Measurements from ENCODE around the gene CER1.

Gene CER1

DNA sequence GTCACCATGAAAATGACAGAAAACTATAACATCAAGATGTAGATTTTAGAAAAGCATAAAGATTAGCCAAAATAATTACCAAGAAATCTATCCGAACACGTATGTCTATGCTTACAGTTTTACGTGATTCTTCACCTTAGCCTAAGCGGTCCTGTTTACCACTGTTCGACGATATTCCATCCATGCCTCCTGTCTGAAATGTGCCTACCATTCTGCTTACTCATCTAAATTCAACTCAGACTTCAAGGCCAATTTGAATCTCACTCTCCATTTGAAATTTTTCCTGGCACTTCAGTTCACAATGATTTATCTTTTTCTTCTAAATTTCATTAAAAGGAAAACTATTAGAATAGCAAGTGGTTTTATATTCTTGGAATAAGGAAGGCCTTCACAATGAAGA lies 44.7 kb downstream of the CER1 start:
- DNase-seq, result no peak
- in situ Hi-C loops (cut with HindIII; ENCODE audit: low pct_ligation_motif_present, low pct_unique_long_range_greater_than_20kb, low sequenced_read_pairs), result no loop called here

DNA sequence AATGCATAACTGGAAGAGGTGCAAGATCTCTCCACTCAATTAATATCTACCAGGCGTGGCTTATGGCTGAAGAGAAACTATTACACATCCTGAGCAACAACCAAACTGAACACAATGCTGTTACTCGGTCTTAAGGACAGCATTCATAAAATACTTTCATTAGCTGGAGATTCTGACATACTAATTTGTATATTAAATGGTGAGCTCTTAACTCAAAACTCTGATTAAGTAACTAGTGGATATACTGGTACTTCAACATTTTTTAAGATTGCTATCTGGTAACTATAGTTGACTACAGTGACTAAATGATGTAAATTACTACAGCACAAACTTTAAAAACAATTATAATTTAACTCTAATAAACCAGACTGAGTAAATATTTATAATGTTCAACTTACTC lies 45.1 kb downstream of the CER1 start:
- DNase-seq, result no peak
- in situ Hi-C loops (cut with HindIII; ENCODE audit: low pct_ligation_motif_present, low pct_unique_long_range_greater_than_20kb, low sequenced_read_pairs), result no loop called here

DNA sequence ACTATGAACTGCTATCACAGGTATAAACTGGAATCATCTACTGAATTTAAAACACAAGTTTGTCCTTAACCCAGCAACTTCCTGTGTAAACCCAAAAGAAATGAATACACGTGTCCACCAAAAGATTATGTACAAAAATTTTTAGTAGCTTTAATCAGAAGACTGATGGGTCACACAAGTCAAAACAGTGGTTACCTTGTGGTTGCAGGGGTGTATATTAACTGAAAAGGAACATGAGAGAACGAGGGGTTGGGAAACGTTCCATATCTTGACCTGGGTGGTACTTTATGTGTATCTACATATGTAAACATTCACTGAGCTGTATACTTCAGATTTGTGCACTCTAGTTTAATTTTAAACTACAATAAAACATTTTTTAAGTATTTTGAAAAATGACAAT lies 47.9 kb downstream of the CER1 start:
- DNase-seq, result no peak
- in situ Hi-C loops (cut with HindIII; ENCODE audit: low pct_ligation_motif_present, low pct_unique_long_range_greater_than_20kb, low sequenced_read_pairs), result no loop called here

DNA sequence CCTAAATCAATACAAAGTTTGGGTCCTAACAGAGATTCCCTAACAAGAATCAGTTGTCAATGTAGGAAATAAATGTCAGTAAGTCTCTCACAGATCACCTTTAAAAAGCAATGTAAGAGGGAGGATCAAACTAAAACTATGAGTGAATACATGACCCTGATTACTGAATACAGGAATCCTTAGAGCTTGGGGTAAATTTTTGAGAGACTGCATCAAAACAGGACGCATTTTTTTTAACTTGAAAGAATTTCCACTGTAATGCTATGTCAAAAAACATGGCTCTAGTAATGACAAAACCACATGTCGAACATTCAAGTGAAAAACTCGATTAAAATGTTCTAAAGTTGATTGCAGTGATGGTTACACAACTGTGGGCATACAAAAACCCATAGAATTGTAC lies 51.2 kb downstream of the CER1 start:
- in situ Hi-C loops (cut with HindIII; ENCODE audit: low pct_ligation_motif_present, low pct_unique_long_range_greater_than_20kb, low sequenced_read_pairs), result no loop called here
- DNase-seq, result no peak

DNA sequence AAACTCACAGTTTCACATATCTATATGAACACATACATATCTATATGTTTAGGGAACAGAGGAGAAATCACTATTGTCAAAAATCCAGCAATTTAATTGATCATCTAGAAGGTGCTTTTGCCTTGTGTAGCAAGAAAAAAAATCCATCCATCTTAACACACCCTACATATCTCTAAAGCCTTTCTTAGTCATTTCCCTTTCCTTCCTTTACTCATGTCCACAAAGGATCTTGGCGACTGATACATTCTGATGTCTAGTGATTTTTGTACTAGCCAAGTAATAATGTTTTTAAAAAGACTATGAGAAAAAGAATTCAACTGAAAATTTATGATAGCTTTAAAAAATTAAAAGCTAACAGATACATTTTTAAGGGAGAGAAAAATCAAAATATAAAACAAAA lies 51.8 kb downstream of the CER1 start:
- in situ Hi-C loops (cut with HindIII; ENCODE audit: low pct_ligation_motif_present, low pct_unique_long_range_greater_than_20kb, low sequenced_read_pairs), result no loop called here
- DNase-seq, result no peak
